ENCODE results near the gene IQSEC1. TPM values are rescaled to one million over a fixed set of nuclear protein-coding genes. Genes with fewer than 3 reads are reported as not detected.

The IQSEC1 gene
- total and polyA plus RNA-seq, 2 experiments from 2014 or later: 8.0 to 51.9 TPM

DNA sequence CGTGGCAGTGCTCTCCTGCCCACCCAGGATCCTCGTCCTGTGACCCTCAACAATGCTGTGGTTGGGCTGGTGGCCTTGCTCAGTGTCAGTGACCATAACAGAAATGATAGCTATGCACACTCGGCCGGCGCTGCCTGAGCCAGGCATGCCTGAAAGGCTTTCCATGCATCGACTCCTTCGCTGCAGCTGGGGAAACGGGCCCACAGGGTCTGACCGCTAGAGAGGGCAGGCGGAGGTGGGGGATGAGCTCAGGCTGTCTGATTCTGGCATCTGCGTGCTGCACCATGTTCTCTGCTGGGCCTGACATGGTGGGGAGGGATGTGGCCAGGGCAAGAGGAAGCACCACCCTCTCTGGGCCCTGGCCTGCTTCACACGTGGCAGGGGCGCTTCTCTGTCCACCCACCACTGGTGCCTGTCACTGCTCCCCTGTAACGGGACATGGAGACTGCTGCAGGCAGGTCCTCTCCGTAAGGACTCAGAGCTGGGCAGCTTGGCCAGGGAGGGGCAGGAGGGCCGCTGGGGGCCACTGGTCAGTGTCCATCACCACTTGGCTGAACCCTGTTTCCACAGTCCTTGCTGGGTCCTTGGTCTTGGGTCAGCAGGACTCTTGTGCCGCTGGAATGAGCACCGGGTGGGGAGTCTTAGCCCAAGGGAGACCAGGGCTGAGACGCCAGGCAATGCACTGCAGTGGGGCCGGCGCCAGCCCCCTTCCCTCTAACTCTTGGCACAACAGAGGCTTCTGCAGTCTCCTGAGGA is 167.7 kb downstream of the IQSEC1 start (continued):
- TF ChIP-seq, protein P1, sequence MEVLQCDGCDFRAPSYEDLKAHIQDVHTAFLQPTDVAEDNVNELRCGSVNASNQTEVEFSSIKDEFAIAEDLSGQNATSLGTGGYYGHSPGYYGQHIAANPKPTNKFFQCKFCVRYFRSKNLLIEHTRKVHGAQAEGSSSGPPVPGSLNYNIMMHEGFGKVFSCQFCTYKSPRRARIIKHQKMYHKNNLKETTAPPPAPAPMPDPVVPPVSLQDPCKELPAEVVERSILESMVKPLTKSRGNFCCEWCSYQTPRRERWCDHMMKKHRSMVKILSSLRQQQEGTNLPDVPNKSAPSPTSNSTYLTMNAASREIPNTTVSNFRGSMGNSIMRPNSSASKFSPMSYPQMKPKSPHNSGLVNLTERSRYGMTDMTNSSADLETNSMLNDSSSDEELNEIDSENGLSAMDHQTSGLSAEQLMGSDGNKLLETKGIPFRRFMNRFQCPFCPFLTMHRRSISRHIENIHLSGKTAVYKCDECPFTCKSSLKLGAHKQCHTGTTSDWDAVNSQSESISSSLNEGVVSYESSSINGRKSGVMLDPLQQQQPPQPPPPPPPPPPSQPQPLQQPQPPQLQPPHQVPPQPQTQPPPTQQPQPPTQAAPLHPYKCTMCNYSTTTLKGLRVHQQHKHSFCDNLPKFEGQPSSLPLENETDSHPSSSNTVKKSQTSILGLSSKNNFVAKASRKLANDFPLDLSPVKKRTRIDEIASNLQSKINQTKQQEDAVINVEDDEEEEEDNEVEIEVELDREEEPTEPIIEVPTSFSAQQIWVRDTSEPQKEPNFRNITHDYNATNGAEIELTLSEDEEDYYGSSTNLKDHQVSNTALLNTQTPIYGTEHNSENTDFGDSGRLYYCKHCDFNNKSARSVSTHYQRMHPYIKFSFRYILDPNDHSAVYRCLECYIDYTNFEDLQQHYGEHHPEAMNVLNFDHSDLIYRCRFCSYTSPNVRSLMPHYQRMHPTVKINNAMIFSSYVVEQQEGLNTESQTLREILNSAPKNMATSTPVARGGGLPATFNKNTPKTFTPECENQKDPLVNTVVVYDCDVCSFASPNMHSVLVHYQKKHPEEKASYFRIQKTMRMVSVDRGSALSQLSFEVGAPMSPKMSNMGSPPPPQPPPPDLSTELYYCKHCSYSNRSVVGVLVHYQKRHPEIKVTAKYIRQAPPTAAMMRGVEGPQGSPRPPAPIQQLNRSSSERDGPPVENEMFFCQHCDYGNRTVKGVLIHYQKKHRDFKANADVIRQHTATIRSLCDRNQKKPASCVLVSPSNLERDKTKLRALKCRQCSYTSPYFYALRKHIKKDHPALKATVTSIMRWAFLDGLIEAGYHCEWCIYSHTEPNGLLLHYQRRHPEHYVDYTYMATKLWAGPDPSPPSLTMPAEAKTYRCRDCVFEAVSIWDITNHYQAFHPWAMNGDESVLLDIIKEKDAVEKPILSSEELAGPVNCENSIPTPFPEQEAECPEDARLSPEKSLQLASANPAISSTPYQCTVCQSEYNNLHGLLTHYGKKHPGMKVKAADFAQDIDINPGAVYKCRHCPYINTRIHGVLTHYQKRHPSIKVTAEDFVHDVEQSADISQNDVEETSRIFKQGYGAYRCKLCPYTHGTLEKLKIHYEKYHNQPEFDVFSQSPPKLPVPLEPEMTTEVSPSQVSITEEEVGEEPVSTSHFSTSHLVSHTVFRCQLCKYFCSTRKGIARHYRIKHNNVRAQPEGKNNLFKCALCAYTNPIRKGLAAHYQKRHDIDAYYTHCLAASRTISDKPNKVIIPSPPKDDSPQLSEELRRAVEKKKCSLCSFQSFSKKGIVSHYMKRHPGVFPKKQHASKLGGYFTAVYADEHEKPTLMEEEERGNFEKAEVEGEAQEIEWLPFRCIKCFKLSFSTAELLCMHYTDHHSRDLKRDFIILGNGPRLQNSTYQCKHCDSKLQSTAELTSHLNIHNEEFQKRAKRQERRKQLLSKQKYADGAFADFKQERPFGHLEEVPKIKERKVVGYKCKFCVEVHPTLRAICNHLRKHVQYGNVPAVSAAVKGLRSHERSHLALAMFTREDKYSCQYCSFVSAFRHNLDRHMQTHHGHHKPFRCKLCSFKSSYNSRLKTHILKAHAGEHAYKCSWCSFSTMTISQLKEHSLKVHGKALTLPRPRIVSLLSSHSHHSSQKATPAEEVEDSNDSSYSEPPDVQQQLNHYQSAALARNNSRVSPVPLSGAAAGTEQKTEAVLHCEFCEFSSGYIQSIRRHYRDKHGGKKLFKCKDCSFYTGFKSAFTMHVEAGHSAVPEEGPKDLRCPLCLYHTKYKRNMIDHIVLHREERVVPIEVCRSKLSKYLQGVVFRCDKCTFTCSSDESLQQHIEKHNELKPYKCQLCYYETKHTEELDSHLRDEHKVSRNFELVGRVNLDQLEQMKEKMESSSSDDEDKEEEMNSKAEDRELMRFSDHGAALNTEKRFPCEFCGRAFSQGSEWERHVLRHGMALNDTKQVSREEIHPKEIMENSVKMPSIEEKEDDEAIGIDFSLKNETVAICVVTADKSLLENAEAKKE (CRISPR knock-in tag; IDR thresholded peaks at IDR 0.05): no peak

DNA sequence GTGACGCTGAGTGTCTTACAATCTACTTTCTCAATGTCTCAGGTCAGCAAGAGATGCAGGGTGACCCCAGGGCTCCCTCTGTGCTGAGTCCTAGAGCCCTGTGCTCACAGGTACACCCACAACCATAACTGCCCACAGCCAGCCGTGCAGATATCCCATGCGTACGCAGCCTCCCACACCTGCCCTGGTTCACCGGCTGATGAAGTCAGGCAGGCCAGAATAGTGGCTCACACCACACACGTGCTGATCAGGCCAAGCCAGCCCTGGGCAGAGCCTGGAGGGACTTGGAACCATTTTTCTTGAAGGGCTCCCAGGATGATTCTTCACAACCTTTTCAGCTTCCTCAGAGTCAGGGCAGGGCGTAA is 168.3 kb downstream of the IQSEC1 start:
- Mint-ChIP-seq H3K9me3 (no peaks in the 10 kb centered on the region), H3K36me3 (ENCODE audit: low read depth) (peaks cover 16% of the 10 kb centered on the region), H3K27ac (no peak overlapping the region), H3K4me3 (no peak overlapping the region), H3K4me1 (peaks cover 7% of the 10 kb centered on the region), H3K27me3 (ENCODE audit: insufficient read depth, low read depth, poor library complexity) (peaks cover 12% of the 10 kb centered on the region)
- no peak for DNase-seq (ENCODE audit: low spot score)
- Histone ChIP-seq H2AFZ (no peak overlapping the region), H3K27ac (ENCODE audit: low read depth) (no peak overlapping the region), H3K4me3 (no peak overlapping the region), H3K4me1 (ENCODE audit: insufficient read depth) (no peaks in the 10 kb centered on the region), H3K27me3 (ENCODE audit: insufficient read depth) (no peaks in the 10 kb centered on the region), H3K79me2 (replicated peaks; ENCODE audit: insufficient read depth) (no peaks in the 10 kb centered on the region), H4K20me1 (replicated peaks; ENCODE audit: insufficient read depth) (no peaks in the 10 kb centered on the region), H3F3A (replicated peaks; ENCODE audit: low read depth) (no peaks in the 10 kb centered on the region), H3K36me3 (ENCODE audit: insufficient read depth) (no peaks in the 10 kb centered on the region; the same call in 1 of the 2 replicates), H3K4me2 (no peak overlapping the region), H3K9me2 (ENCODE audit: insufficient read depth) (no peaks in the 10 kb centered on the region)
- no peak for ATAC-seq
- TF ChIP-seq JUNB (IDR thresholded peaks at IDR 0.05; ENCODE audit: unreplicated experiment) (no peak), NANOG (IDR thresholded peaks at IDR 0.05; ENCODE audit: borderline replicate concordance) (no peak), EZH2phosphoT487 (IDR thresholded peaks at IDR 0.05; ENCODE audit: unreplicated experiment) (no peak), CREB1 (CRISPR knock-in tag; IDR thresholded peaks at IDR 0.05; ENCODE audit: low read depth) (no peak)
- TF ChIP-seq, protein P2, sequence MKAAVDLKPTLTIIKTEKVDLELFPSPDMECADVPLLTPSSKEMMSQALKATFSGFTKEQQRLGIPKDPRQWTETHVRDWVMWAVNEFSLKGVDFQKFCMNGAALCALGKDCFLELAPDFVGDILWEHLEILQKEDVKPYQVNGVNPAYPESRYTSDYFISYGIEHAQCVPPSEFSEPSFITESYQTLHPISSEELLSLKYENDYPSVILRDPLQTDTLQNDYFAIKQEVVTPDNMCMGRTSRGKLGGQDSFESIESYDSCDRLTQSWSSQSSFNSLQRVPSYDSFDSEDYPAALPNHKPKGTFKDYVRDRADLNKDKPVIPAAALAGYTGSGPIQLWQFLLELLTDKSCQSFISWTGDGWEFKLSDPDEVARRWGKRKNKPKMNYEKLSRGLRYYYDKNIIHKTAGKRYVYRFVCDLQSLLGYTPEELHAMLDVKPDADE (IDR thresholded peaks at IDR 0.05): no peak
- TF ChIP-seq, protein P3, sequence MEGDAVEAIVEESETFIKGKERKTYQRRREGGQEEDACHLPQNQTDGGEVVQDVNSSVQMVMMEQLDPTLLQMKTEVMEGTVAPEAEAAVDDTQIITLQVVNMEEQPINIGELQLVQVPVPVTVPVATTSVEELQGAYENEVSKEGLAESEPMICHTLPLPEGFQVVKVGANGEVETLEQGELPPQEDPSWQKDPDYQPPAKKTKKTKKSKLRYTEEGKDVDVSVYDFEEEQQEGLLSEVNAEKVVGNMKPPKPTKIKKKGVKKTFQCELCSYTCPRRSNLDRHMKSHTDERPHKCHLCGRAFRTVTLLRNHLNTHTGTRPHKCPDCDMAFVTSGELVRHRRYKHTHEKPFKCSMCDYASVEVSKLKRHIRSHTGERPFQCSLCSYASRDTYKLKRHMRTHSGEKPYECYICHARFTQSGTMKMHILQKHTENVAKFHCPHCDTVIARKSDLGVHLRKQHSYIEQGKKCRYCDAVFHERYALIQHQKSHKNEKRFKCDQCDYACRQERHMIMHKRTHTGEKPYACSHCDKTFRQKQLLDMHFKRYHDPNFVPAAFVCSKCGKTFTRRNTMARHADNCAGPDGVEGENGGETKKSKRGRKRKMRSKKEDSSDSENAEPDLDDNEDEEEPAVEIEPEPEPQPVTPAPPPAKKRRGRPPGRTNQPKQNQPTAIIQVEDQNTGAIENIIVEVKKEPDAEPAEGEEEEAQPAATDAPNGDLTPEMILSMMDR (conservative IDR thresholded peaks at IDR 0.05; ENCODE audit: low read depth in 2 of 2): no peak
